Measurements from ENCODE around the gene DXO. TPM values are rescaled to one million over a fixed set of nuclear protein-coding genes. Genes with fewer than 3 reads are reported as not detected.

Gene DXO
- total and polyA plus RNA-seq, 2 of the 4 experiments (the other 2 are of a cell fraction) = 9.3 to 21.4 TPM

DNA sequence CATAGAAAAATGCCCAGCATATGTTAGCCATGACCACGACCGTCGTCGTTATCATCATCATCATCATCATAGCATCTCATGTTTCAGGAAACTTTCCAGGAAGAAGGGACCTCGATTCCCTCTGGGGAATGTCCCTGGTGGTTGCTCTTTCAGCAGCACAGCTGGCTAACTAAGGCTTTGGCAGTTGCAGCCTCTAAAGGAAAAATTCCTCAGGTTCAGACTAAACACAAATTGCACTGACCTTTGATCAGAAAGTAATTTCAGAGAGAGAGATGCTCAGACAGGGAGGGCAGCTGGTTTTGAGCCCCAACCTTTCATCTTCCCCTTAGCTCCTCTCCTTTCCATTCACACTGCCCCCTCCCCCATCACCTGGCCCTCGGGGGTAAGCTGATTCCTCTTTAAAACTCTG, 31.7 kb downstream of the DXO start:
- Histone ChIP-seq H4K91ac (ENCODE audit: insufficient read depth, low read depth, low read length) (no peak overlapping the region), H2AK5ac (ENCODE audit: low read depth, low read length) (no peak overlapping the region), H3K9me1 (ENCODE audit: insufficient read depth, low read length) (no peaks in the 10 kb centered on the region), H2AFZ (replicated peaks; ENCODE audit: low read length, poor library complexity) (peak overlapping the region; percentile 70), H3K9ac (ENCODE audit: low read depth, low read length) (no peak overlapping the region; the same call in 1 of the 2 replicates), H3K36me3 (ENCODE audit: control insufficient read depth, insufficient read depth, low read length) (no peaks in the 10 kb centered on the region), H2BK120ac (ENCODE audit: low read depth, low read length) (no peak overlapping the region), H4K5ac (ENCODE audit: low read depth, low read length) (peak overlapping the region; percentile 8; the same call in 1 of the 2 replicates), H4K20me1 (ENCODE audit: insufficient read depth, low read length) (no peaks in the 10 kb centered on the region), H3K18ac (ENCODE audit: low read depth, low read length) (no peak overlapping the region), H3K4me2 (ENCODE audit: low read depth, low read length) (peak overlapping the region; percentile 40), H3K56ac (ENCODE audit: extremely low read depth, insufficient read depth, low read length) (no peak overlapping the region; the same call in 1 of the 2 replicates), H2BK15ac (ENCODE audit: low read depth, low read length) (no peak overlapping the region), H3K79me1 (ENCODE audit: low read depth in 1 of 2, low read length in 2 of 2) (no peaks in the 10 kb centered on the region), H3K27me3 (ENCODE audit: control insufficient read depth, insufficient read depth, low read length) (no peaks in the 10 kb centered on the region), H4K8ac (ENCODE audit: low read depth in 2 of 2, low read length in 2 of 2) (0 out of 4 replicates have a peak overlapping the region, but pooled peaks of 1 of the 2 experiments have one; percentile 11), H3K4me3 (ENCODE audit: insufficient read depth, low read depth, low read length) (no peak overlapping the region), H2BK5ac (ENCODE audit: low read depth, low read length, poor library complexity, severe bottlenecking) (peak overlapping the region; percentile 4), H3K4ac (ENCODE audit: low read depth, low read length) (peak overlapping the region; percentile 27; the same call in 1 of the 2 replicates), H3K14ac (replicated peaks; ENCODE audit: low read depth, low read length) (peak overlapping the region; percentile 76; the same call in 1 of the 2 replicates), H3K23ac (ENCODE audit: low read depth, low read length) (0 out of 2 replicates have a peak overlapping the region, but pooled peaks have one; percentile 66), H2BK20ac (ENCODE audit: low read depth, low read length) (no peak overlapping the region), H3K9me3 (ENCODE audit: control insufficient read depth, insufficient read depth, low read length) (no peaks in the 10 kb centered on the region), H3K27ac (ENCODE audit: insufficient read depth, low read length) (no peak overlapping the region), H2AK9ac (replicated peaks; ENCODE audit: low read depth, low read length, poor library complexity) (peak overlapping the region; percentile 21), H3K4me1 (ENCODE audit: control insufficient read depth, insufficient read depth, low read length) (peaks cover 11% of the 10 kb centered on the region)
- dilution Hi-C loops (cut with HindIII; ENCODE audit: low sequenced_read_pairs, unreplicated experiment) (no loop called here), in situ Hi-C loops (cut with MboI; ENCODE audit: low sequenced_read_pairs) (loop anchor here (10.0 kb wide), 1 partner anchor 255 kb away; the partner anchor contains the start of gene LY6G5C), intact Hi-C loops (cut with micrococcal nuclease) (loop anchor here (2.0 kb wide), 1 partner anchor 13 kb away; the partner anchor contains the start of gene C2)
- no TSS peak for BruUV-seq (replicated peaks)
- TF ChIP-seq, protein P1, sequence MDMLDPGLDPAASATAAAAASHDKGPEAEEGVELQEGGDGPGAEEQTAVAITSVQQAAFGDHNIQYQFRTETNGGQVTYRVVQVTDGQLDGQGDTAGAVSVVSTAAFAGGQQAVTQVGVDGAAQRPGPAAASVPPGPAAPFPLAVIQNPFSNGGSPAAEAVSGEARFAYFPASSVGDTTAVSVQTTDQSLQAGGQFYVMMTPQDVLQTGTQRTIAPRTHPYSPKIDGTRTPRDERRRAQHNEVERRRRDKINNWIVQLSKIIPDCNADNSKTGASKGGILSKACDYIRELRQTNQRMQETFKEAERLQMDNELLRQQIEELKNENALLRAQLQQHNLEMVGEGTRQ (IDR thresholded peaks at IDR 0.05; ENCODE audit: low read depth, low read length) = no peak
- no peak for TF ChIP-seq POLR2A (IDR thresholded peaks at IDR 0.05; ENCODE audit: low read depth, low read length)
- TF ChIP-seq SMC3 (IDR thresholded peaks at IDR 0.05; ENCODE audit: low read depth, low read length) = no peak
- TF ChIP-seq RCOR1 (IDR thresholded peaks at IDR 0.05; ENCODE audit: insufficient replicate concordance, low read length) = no peak
- TF ChIP-seq RAD21 (IDR thresholded peaks at IDR 0.05; ENCODE audit: low read length) = no peak
- no peak for TF ChIP-seq MAZ (IDR thresholded peaks at IDR 0.05; ENCODE audit: borderline replicate concordance, low read depth, low read length)
- CTCF ChIA-PET = interaction anchor here (0.6 to 1.3 kb wide), 5 partner anchors 12 to 144 kb away, joined by 3 to 5 read pairs (median 3); no protein-coding TSS in a partner anchor
- peak; percentile 76 for ATAC-seq (ENCODE audit: low read depth)
- peak; percentile 55 for DNase-seq
- POLR2A ChIA-PET (ENCODE audit: unreplicated experiment) = no interaction called here
- no CpG with 5 or more reads among the region's 6 CpGs for WGBS, 2 experiments (ENCODE audit: extremely low coverage in 2 of 2, insufficient read length in 1 of 2)
